ENCODE measurements around the gene ASTN2. TPM values are rescaled to one million over a fixed set of nuclear protein-coding genes. Genes with fewer than 3 reads are reported as not detected.

The ASTN2 gene
- total RNA-seq, 4 donors from 2014 or later: 0.97 to 4.7 (median 3.0) TPM

DNA sequence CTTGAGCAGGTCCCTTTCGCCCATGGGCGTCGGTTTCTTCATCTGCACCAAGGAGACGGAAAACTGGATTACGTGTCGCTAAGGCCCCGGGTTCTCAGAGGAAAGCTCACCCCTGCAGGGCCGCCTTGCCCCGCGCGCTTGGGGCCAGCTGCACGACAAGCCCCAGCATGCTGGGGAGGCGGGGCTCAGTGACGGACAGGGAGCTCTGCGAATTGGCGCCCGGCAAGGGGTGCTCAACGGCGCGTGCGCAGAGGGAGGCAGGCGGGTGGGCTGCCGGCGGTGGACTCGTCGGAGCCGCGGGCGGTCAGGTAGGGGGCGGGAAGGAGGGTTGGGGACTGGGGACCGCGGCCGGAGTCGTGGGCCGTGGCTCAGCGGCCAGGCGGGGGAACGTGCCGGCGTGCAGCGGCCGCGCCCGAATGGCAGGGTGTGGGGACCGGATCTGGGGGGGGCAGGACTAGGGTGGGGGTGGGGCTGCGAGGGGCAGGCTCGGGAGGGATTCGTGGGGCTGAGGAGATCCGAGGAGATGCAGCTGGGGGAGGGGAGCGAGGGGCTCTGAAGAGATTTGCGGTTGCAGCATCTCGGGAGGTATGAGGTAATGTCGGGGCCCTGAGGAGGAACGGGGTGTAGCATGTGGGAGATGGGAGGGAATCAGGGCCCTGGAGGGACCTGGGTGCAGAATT is 727.6 kb downstream of the ASTN2 start, which contains the start of gene TRIM32:
TSS of gene TRIM32 (plus strand) at position 232 of the 680 bp plus-strand sequence. CDS start 10,438 bp downstream, outside the sequence.
- TF ChIP-seq CTCF (IDR thresholded peaks at IDR 0.05) (no peak), POLR2A (IDR thresholded peaks at IDR 0.05) (no peak)
- 0 to 1% methylated on average over 46 to 54 of the region's 54 CpGs for WGBS, 2 donors
- peak within 1 kb of the TSS; percentile 51 for H3K4me3 ChIP-seq (ENCODE audit: low read depth, poor library complexity, severe bottlenecking)
- intact Hi-C loops (cut with DNase I; ENCODE audit: low total_unique reads): no loop called here
- peak; percentile 85 to 97 for DNase-seq (ENCODE audit: low spot score in 2 of 2)

GRCh38 chr9:116686693-116687073 is 728.2 kb downstream of the ASTN2 start:
- TF ChIP-seq CTCF (IDR thresholded peaks at IDR 0.05) (no peak), POLR2A (IDR thresholded peaks at IDR 0.05) (no peak)
- intact Hi-C loops (cut with DNase I; ENCODE audit: low total_unique reads): no loop called here
- 14 to 20% methylated on average over 7 of the region's 7 CpGs for WGBS, 2 donors
- DNase-seq (ENCODE audit: low spot score in 2 of 2): no peak
- H3K4me3 ChIP-seq (ENCODE audit: low read depth, poor library complexity, severe bottlenecking): peak overlapping the region; percentile 51

GRCh38 chr9:116686135-116686534 is 728.7 kb downstream of the ASTN2 start:
- TF ChIP-seq CTCF (IDR thresholded peaks at IDR 0.05) (no peak), POLR2A (IDR thresholded peaks at IDR 0.05) (no peak)
- intact Hi-C loops (cut with DNase I; ENCODE audit: low total_unique reads): no loop called here
- H3K4me3 ChIP-seq (ENCODE audit: low read depth, poor library complexity, severe bottlenecking): no peak overlapping the region
- no peak for DNase-seq (ENCODE audit: low spot score in 2 of 2)

DNA sequence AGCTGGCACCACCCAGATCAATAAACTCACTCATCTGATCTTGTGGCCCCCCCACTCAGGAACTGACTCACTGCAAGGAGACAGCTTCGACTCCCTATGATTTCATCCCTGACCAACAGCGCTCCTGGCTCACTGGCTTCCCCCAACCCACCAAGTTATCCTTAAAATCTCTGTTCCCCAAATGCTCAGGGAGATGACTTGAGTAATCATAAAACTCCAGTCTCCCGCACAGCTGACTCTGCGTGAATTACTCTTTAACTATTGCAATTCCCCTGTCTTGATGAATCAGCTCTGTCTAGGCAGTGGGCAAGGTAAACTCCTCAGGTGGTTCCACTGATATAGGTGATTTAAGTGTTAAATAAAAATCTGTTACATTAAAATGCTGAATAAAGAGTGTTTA is 729.7 kb downstream of the ASTN2 start:
- 71 to 79% methylated on average over 4 of the region's 4 CpGs for WGBS, 2 donors
- TF ChIP-seq CTCF (IDR thresholded peaks at IDR 0.05) (no peak), POLR2A (IDR thresholded peaks at IDR 0.05) (no peak)
- intact Hi-C loops (cut with DNase I; ENCODE audit: low total_unique reads): no loop called here
- H3K4me3 ChIP-seq (ENCODE audit: low read depth, poor library complexity, severe bottlenecking): no peak overlapping the region
- no peak for DNase-seq (ENCODE audit: low spot score in 2 of 2)

GRCh38 chr9:116683535-116683934 is 731.3 kb downstream of the ASTN2 start:
- intact Hi-C loops (cut with DNase I; ENCODE audit: low total_unique reads): no loop called here
- TF ChIP-seq CTCF (IDR thresholded peaks at IDR 0.05): no peak
- no peak for TF ChIP-seq POLR2A (IDR thresholded peaks at IDR 0.05)
- H3K4me3 ChIP-seq (ENCODE audit: low read depth, poor library complexity, severe bottlenecking): no peak overlapping the region
- DNase-seq (ENCODE audit: low spot score in 2 of 2): no peak

All from lower leg skin (tissue), 4 donors.